ENCODE data around the gene KRTAP4-11. TPM values are rescaled to one million over a fixed set of nuclear protein-coding genes. Genes with fewer than 3 reads are reported as not detected.
"Not testable (repeated sequence)": the region's sequence is repeated elsewhere in the genome, so short reads cannot be mapped to it uniquely, and the experiment has no call there.

Gene KRTAP4-11
- total RNA-seq (2021; ENCODE audit: unreplicated experiment), result not detected
- 0.14 and 0.20 TPM in 2 replicates for polyA plus RNA-seq (2012)
- Bru-seq, nascent RNA, result not detected
- BruChase-seq, experiment 1, labeled RNA remaining after a 6-hour chase, result not detected
- BruChase-seq, experiment 2, labeled RNA remaining after a 2-hour chase, result not detected
- long read RNA-seq, result 0 reads

DNA sequence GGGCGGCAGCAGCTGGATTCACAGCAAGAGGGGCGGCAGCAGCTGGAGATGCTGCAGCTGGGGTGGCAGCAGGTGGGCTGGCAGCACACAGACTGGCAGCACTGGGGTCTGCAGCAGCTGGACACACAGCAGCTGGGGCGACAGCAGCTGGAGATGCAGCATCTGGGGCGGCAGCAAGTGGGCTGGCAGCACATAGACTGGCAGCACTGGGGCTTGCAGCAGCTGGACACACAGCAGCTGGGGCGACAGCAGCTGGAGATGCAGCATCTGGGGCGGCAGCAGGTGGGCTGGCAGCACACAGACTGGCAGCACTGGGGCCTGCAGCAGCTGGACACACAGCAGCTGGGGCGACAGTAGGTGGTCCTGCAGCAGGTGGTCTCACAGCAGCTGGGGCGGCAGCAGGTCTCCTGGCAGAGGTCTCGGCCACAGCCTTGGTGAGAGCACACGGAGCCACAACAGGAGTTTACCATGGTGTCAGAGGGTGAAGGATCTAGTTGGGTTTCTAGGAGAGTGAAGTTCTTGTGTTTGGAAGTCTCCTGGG, at the start of gene KRTAP4-11:
Gene KRTAP4-11, minus strand, starts transcription at position 528 of the 541 bp plus-strand sequence. Its CDS starts 58 bp downstream, at position 470.
- H3K27ac ChIP-seq (ENCODE audit: low read depth, low read length); intact Hi-C loops (cut with micrococcal nuclease); CTCF ChIA-PET; H3K36me3 ChIP-seq (ENCODE audit: control insufficient read depth in 1 of 2, insufficient read depth in 2 of 2, low read length in 2 of 2); H3K9me3 ChIP-seq (ENCODE audit: control insufficient read depth in 1 of 2, insufficient read depth in 1 of 2, low read depth in 1 of 2, low read length in 2 of 2); H4K20me1 ChIP-seq (ENCODE audit: insufficient read depth); ATAC-seq; H3K4me2 ChIP-seq (ENCODE audit: low read length); H3K27me3 ChIP-seq (ENCODE audit: insufficient read depth, low read length); H3K4me3 ChIP-seq (replicated peaks in 1 of 2; ENCODE audit: low read depth in 1 of 2, low read length in 2 of 2); DNase-seq (ENCODE audit: low read depth, low spot score); POLR2A ChIA-PET; H3K79me2 ChIP-seq (ENCODE audit: insufficient read depth, low read length); RAD21 ChIA-PET (ENCODE audit: low non-redundant PET in 1 of 2, low total read pairs in 2 of 2, uncharacterized antibody in 2 of 2, unreplicated experiment in 2 of 2); H3K9me2 ChIP-seq (ENCODE audit: insufficient read depth); H3K9ac ChIP-seq (ENCODE audit: low read length); H2AFZ ChIP-seq (ENCODE audit: low read depth, low read length, poor library complexity, severe bottlenecking); BruUV-seq (replicated peaks): not testable (repeated sequence)
- H3K4me1 ChIP-seq (ENCODE audit: control insufficient read depth in 1 of 2, insufficient read depth in 2 of 2, low read length in 2 of 2), result peaks cover 0 to 14% of the 10 kb centered on the region in 2 experiments; a peak in 2 of 4 replicates

DNA sequence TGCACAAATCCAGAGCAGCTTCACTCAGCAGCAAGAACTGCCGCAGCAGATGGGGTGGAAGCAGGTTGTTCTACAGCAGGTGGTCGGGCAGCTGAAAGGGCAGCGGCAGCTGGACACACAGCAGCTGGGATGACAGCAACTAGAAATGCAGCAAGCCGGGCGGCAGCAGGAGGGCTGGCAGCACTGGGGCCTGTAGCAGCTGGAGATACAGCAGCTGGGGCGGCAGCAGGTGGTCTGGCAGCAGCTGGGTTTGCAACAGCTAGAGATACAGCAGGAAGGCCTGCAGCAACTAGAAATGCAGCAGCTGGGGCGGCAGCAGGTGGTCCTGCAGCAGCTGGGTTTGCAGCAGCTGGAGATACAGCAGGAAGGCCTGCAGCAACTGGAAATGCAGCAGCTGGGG, 49.4 kb upstream of the KRTAP4-11 start:
- RAD21 ChIA-PET (ENCODE audit: low non-redundant PET in 1 of 2, low total read pairs in 2 of 2, uncharacterized antibody in 2 of 2, unreplicated experiment in 2 of 2), result no interaction called here
- no peak for ATAC-seq
- no peak overlapping the region for H2AFZ ChIP-seq (ENCODE audit: low read depth, low read length, poor library complexity, severe bottlenecking)
- no peak for TF ChIP-seq SRF (IDR thresholded peaks at IDR 0.05; ENCODE audit: low read depth)
- no peak for TF ChIP-seq ELF1 (IDR thresholded peaks at IDR 0.05; ENCODE audit: borderline replicate concordance, low read depth)
- no peak for TF ChIP-seq MAX (IDR thresholded peaks at IDR 0.05)
- no peak for TF ChIP-seq EZH2 (IDR thresholded peaks at IDR 0.05)
- TF ChIP-seq EGR1 (IDR thresholded peaks at IDR 0.05; ENCODE audit: low read depth), result no peak
- no peak for TF ChIP-seq RAD21 (IDR thresholded peaks at IDR 0.05; ENCODE audit: low read depth)
- no peak for TF ChIP-seq SP1 (IDR thresholded peaks at IDR 0.05; ENCODE audit: low read depth)
- TF ChIP-seq CEBPB (IDR thresholded peaks at IDR 0.05; ENCODE audit: low read depth), result no peak
- TF ChIP-seq POLR2AphosphoS5 (IDR thresholded peaks at IDR 0.05; ENCODE audit: low read depth, low read length), result no peak
- TF ChIP-seq YY1 (IDR thresholded peaks at IDR 0.05; ENCODE audit: extremely low read depth, insufficient replicate concordance, low read depth, low read length), result no peak
- no peak for TF ChIP-seq ZNF274 (IDR thresholded peaks at IDR 0.05; ENCODE audit: low read depth, low read length)
- TF ChIP-seq TCF7L2 (IDR thresholded peaks at IDR 0.05; ENCODE audit: borderline replicate concordance, extremely low read depth, insufficient read depth, insufficient read length), result no peak
- TF ChIP-seq SIN3A (IDR thresholded peaks at IDR 0.05; ENCODE audit: low read depth), result no peak
- TF ChIP-seq, protein P1, sequence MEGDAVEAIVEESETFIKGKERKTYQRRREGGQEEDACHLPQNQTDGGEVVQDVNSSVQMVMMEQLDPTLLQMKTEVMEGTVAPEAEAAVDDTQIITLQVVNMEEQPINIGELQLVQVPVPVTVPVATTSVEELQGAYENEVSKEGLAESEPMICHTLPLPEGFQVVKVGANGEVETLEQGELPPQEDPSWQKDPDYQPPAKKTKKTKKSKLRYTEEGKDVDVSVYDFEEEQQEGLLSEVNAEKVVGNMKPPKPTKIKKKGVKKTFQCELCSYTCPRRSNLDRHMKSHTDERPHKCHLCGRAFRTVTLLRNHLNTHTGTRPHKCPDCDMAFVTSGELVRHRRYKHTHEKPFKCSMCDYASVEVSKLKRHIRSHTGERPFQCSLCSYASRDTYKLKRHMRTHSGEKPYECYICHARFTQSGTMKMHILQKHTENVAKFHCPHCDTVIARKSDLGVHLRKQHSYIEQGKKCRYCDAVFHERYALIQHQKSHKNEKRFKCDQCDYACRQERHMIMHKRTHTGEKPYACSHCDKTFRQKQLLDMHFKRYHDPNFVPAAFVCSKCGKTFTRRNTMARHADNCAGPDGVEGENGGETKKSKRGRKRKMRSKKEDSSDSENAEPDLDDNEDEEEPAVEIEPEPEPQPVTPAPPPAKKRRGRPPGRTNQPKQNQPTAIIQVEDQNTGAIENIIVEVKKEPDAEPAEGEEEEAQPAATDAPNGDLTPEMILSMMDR (IDR thresholded peaks at IDR 0.05 in 2 of 3, conservative IDR thresholded peaks at IDR 0.05 in 1 of 3; ENCODE audit: borderline replicate concordance in 1 of 3, insufficient read depth in 1 of 3, low read depth in 2 of 3, low read length in 2 of 3), result no peak
- TF ChIP-seq FOSL1 (IDR thresholded peaks at IDR 0.05; ENCODE audit: low read depth), result no peak
- TF ChIP-seq CBX3 (IDR thresholded peaks at IDR 0.05; ENCODE audit: low read depth), result no peak
- CTCF ChIA-PET, result no interaction called here
- H3K36me3 ChIP-seq (ENCODE audit: control insufficient read depth in 1 of 2, insufficient read depth in 2 of 2, low read length in 2 of 2), result no peaks in the 10 kb centered on the region
- no peaks in the 10 kb centered on the region; a peak in 1 of 4 replicates for H3K9me3 ChIP-seq (ENCODE audit: control insufficient read depth in 1 of 2, insufficient read depth in 1 of 2, low read depth in 1 of 2, low read length in 2 of 2)
- no peak overlapping the region for H3K9ac ChIP-seq (ENCODE audit: low read length)
- no peaks in the 10 kb centered on the region for H3K9me2 ChIP-seq (ENCODE audit: insufficient read depth)
- H3K79me2 ChIP-seq (ENCODE audit: insufficient read depth, low read length), result no peaks in the 10 kb centered on the region
- no peak overlapping the region for H3K27ac ChIP-seq (ENCODE audit: low read depth, low read length)
- POLR2A ChIA-PET, result interaction anchor here (0.7 kb wide), 1 partner anchor 106 kb away, joined by 3 read pairs; no protein-coding TSS in a partner anchor
- no TSS peak for BruUV-seq (replicated peaks)
- H3K4me2 ChIP-seq (ENCODE audit: low read length), result no peak overlapping the region
- intact Hi-C loops (cut with micrococcal nuclease), result no loop called here
- DNase-seq (ENCODE audit: low read depth, low spot score), result no peak
- no peaks in the 10 kb centered on the region for H3K4me1 ChIP-seq (ENCODE audit: control insufficient read depth in 1 of 2, insufficient read depth in 2 of 2, low read length in 2 of 2)
- no peaks in the 10 kb centered on the region for H4K20me1 ChIP-seq (ENCODE audit: insufficient read depth)
- H3K4me3 ChIP-seq (replicated peaks in 1 of 2; ENCODE audit: low read depth in 1 of 2, low read length in 2 of 2), result no peak overlapping the region
- H3K27me3 ChIP-seq (ENCODE audit: insufficient read depth, low read length), result no peaks in the 10 kb centered on the region
